Endodermal cell (in vitro differentiated cells): Measurements from ENCODE around the gene RASEF. TPM values are rescaled to one million over a fixed set of nuclear protein-coding genes. Genes with fewer than 3 reads are reported as not detected.

Source experiments
- DNase-seq: peaks from one replicate; pipeline ENCODE4 v3.0.0-alpha.2; 2017
- H3K27ac ChIP-seq: 2 replicates; pipeline ENCODE4 v1.5.1; 2013; ENCODE audit warnings: mild to moderate bottlenecking, low read depth, low read length, moderate library complexity
- H3K27me3 ChIP-seq: 2 replicates; pipeline ENCODE4 v1.6.1; 2013; ENCODE audit warnings: mild to moderate bottlenecking, low read length, moderate library complexity; ENCODE audit not compliant: insufficient read depth, control insufficient read depth, poor library complexity, severe bottlenecking
- H3K36me3 ChIP-seq: 2 replicates; pipeline ENCODE4 v1.7.0; 2013; ENCODE audit warnings: mild to moderate bottlenecking, low read length, moderate library complexity; ENCODE audit not compliant: control insufficient read depth, insufficient read depth
- H3K4me1 ChIP-seq: one replicate; pipeline ENCODE4 v1.7.0; 2013; ENCODE audit warnings: low read length; ENCODE audit not compliant: control insufficient read depth, insufficient read depth
- H3K4me3 ChIP-seq: 2 replicates; pipeline ENCODE4 v1.5.1; 2013; ENCODE audit warnings: mild to moderate bottlenecking, low read length, moderate library complexity
- H3K9ac ChIP-seq: 2 replicates; pipeline ENCODE4 v1.6.1; 2013; ENCODE audit warnings: mild to moderate bottlenecking, low read length, moderate library complexity; ENCODE audit not compliant: poor library complexity, severe bottlenecking; ENCODE audit errors: extremely low read depth
- H3K9me3 ChIP-seq: 2 replicates; pipeline ENCODE4 v1.6.1; 2013; ENCODE audit warnings: mild to moderate bottlenecking, low read length, moderate library complexity; ENCODE audit not compliant: control insufficient read depth
- H3K27ac Mint-ChIP-seq: 2 replicates; pipeline ENCODE4 v1.8.0; 2020; ENCODE audit warnings: mixed read lengths
- H3K27me3 Mint-ChIP-seq: 2 replicates; pipeline ENCODE4 v1.8.0; 2021; ENCODE audit warnings: mild to moderate bottlenecking, mixed read lengths; ENCODE audit not compliant: insufficient read depth
- H3K36me3 Mint-ChIP-seq: 2 replicates; pipeline ENCODE4 v1.8.0; 2020; ENCODE audit warnings: low read depth, mixed read lengths
- H3K4me1 Mint-ChIP-seq: 2 replicates; pipeline ENCODE4 v1.8.0; 2020; ENCODE audit warnings: mixed read lengths
- H3K4me3 Mint-ChIP-seq: 2 replicates; pipeline ENCODE4 v1.8.0; 2020; ENCODE audit warnings: mild to moderate bottlenecking, moderate library complexity, mixed read lengths
- H3K9me3 Mint-ChIP-seq: 2 replicates; pipeline ENCODE4 v1.8.0; 2020; ENCODE audit warnings: mild to moderate bottlenecking, mixed read lengths
- CTCF ChIP-seq: fragments of 200-600 bp; sonication (generic); conservative IDR thresholded peaks from 2 replicates; pipeline ENCODE4 v1.5.0; 2021; ENCODE audit warnings: antibody characterized with exemption, mild to moderate bottlenecking
- WGBS, 2 experiments: methylation state at CpG; one replicate each; pipeline versions ENCODE4 v1.1.5 to v1.1.7; 2013; ENCODE audit warnings: missing lambda C conversion rate in 2 of 2, mixed read lengths in 1 of 2; ENCODE audit not compliant: insufficient coverage in 1 of 2, insufficient read length in 1 of 2; 5-methylcytosine and 5-hydroxymethylcytosine counted together
- total RNA-seq, 2 donors: library from RNA; stranded (reverse); fragmentation: NEBNext Ultra II Directional in 1 of 2; extraction: Animal tissue kit (Norgen Biotek cat#: 25700) in 1 of 2; gene quantifications; 2 replicates in 1 of 2; 3 replicates in 1 of 2; pipeline ENCODE4 v1.2.1, GENCODE V29; 2021

Gene RASEF
- total RNA-seq, 2 donors from 2014 or later, result 1.1 to 1.7 TPM

GRCh38 chr9:83109296-83109695 is 46.4 kb upstream of the RASEF start:
- H3K4me1 Mint-ChIP-seq, result no peaks in the 10 kb centered on the region
- WGBS, 2 experiments, result 92 to 93% methylated on average over 2 to 3 of the region's 3 CpGs
- peaks cover 18% of the 10 kb centered on the region for H3K9me3 Mint-ChIP-seq
- no peak overlapping the region for H3K27ac Mint-ChIP-seq
- no peak overlapping the region for H3K4me3 Mint-ChIP-seq
- H3K9ac ChIP-seq, result no peak overlapping the region
- H3K4me3 ChIP-seq, result no peak overlapping the region
- H3K36me3 ChIP-seq, result no peaks in the 10 kb centered on the region
- DNase-seq, result no peak
- no peaks in the 10 kb centered on the region for H3K27me3 ChIP-seq
- H3K27ac ChIP-seq, result no peak overlapping the region
- no peak for TF ChIP-seq CTCF
- H3K4me1 ChIP-seq, result no peaks in the 10 kb centered on the region
- peaks cover 3% of the 10 kb centered on the region for H3K36me3 Mint-ChIP-seq
- H3K27me3 Mint-ChIP-seq, result no peaks in the 10 kb centered on the region
- H3K9me3 ChIP-seq, result peaks cover 17% of the 10 kb centered on the region

GRCh38 chr9:83108208-83108607 is 45.3 kb upstream of the RASEF start:
- no peaks in the 10 kb centered on the region for H3K36me3 ChIP-seq
- no peaks in the 10 kb centered on the region for H3K4me1 Mint-ChIP-seq
- no peak overlapping the region for H3K9ac ChIP-seq
- TF ChIP-seq CTCF, result no peak
- H3K27me3 ChIP-seq, result no peaks in the 10 kb centered on the region
- H3K27ac ChIP-seq, result no peak overlapping the region
- H3K4me3 Mint-ChIP-seq, result no peak overlapping the region
- H3K4me1 ChIP-seq, result no peaks in the 10 kb centered on the region
- no peak overlapping the region for H3K4me3 ChIP-seq
- H3K9me3 Mint-ChIP-seq, result peaks cover 7% of the 10 kb centered on the region
- H3K27ac Mint-ChIP-seq, result no peak overlapping the region
- H3K9me3 ChIP-seq, result peaks cover 6% of the 10 kb centered on the region
- H3K36me3 Mint-ChIP-seq, result no peaks in the 10 kb centered on the region
- H3K27me3 Mint-ChIP-seq, result no peaks in the 10 kb centered on the region
- DNase-seq, result no peak

GRCh38 chr9:83106772-83107171 is 43.8 kb upstream of the RASEF start:
- no peaks in the 10 kb centered on the region for H3K4me1 ChIP-seq
- H3K36me3 Mint-ChIP-seq, result no peaks in the 10 kb centered on the region
- no peaks in the 10 kb centered on the region for H3K4me1 Mint-ChIP-seq
- H3K27me3 Mint-ChIP-seq, result no peaks in the 10 kb centered on the region
- no peaks in the 10 kb centered on the region for H3K9me3 ChIP-seq
- H3K4me3 Mint-ChIP-seq, result no peak overlapping the region
- TF ChIP-seq CTCF, result no peak
- H3K4me3 ChIP-seq, result no peak overlapping the region
- no peak overlapping the region for H3K27ac Mint-ChIP-seq
- H3K27me3 ChIP-seq, result no peaks in the 10 kb centered on the region
- no peak overlapping the region for H3K9ac ChIP-seq
- DNase-seq, result no peak
- H3K9me3 Mint-ChIP-seq, result peaks cover 3% of the 10 kb centered on the region
- no peak overlapping the region for H3K27ac ChIP-seq
- no peaks in the 10 kb centered on the region for H3K36me3 ChIP-seq
- 88 to 91% methylated on average over 2 of the region's 2 CpGs for WGBS, 2 experiments
